GM19395 (cell line): ENCODE results near the gene GLRX2.
"Not testable (repeated sequence)": the region's sequence is repeated elsewhere in the genome, so short reads cannot be mapped to it uniquely, and the experiment has no call there.

Experiments
- ATAC-seq: cut with Tn5 transposase; IDR thresholded peaks from one replicate; pipeline ENCODE4 v1.9.1; 2021; ENCODE audit warnings: mild to moderate bottlenecking, moderate library complexity; ENCODE audit not compliant: unreplicated experiment

GLRX2 gene

GRCh38 chr1:193104907-193105820, at the start of gene GLRX2:
TSS of gene GLRX2 (minus strand) at chr1:193105414. CDS start at chr1:193105382, 32 bp downstream.
- ATAC-seq, result peak; percentile 88

- no peak for ATAC-seq
These were observed 39.8 kb upstream of the GLRX2 start for GRCh38 chr1:193144999-193145398.

GRCh38 chr1:193144361-193144938, 39.2 kb upstream of the GLRX2 start:
- no peak for ATAC-seq

GRCh38 chr1:193143285-193143684, 38.1 kb upstream of the GLRX2 start:
- ATAC-seq, result no peak

- ATAC-seq, result no peak
These were observed 37.2 kb upstream of the GLRX2 start for GRCh38 chr1:193142409-193142808.

- ATAC-seq, result no peak
These were observed 36.6 kb upstream of the GLRX2 start for GRCh38 chr1:193141804-193142203.

GRCh38 chr1:193140254-193140653, 35.0 kb upstream of the GLRX2 start:
- ATAC-seq, result no peak

GRCh38 chr1:193131266-193131860, 26.1 kb upstream of the GLRX2 start:
- no peak for ATAC-seq

GRCh38 chr1:193125369-193125768, 20.2 kb upstream of the GLRX2 start:
- no peak for ATAC-seq

GRCh38 chr1:193123751-193124150, 18.5 kb upstream of the GLRX2 start:
- no peak for ATAC-seq

- peak; percentile 94 for ATAC-seq
These were observed 16.7 kb upstream of the GLRX2 start, which contains the start of gene CDC73 for GRCh38 chr1:193121616-193122593. TSS of gene CDC73 (plus strand) at chr1:193122031. CDS start at chr1:193122201, 170 bp downstream.

GRCh38 chr1:193120604-193121166, 15.5 kb upstream of the GLRX2 start:
- no peak for ATAC-seq

- no peak for ATAC-seq
These were observed 13.9 kb upstream of the GLRX2 start for GRCh38 chr1:193118803-193119730.

- ATAC-seq, result no peak
These were observed 13.0 kb upstream of the GLRX2 start for GRCh38 chr1:193118194-193118593.

GRCh38 chr1:193117167-193117566, 12.0 kb upstream of the GLRX2 start:
- ATAC-seq, result not testable (repeated sequence)

- ATAC-seq, result no peak
These were observed 10.5 kb upstream of the GLRX2 start for GRCh38 chr1:193115629-193116227.

- ATAC-seq, result no peak
These were observed 9.4 kb upstream of the GLRX2 start for GRCh38 chr1:193114485-193115095.

- no peak for ATAC-seq
These were observed 8.7 kb upstream of the GLRX2 start for GRCh38 chr1:193113992-193114332.
